ENCODE results near the gene FMO5.

DNA sequence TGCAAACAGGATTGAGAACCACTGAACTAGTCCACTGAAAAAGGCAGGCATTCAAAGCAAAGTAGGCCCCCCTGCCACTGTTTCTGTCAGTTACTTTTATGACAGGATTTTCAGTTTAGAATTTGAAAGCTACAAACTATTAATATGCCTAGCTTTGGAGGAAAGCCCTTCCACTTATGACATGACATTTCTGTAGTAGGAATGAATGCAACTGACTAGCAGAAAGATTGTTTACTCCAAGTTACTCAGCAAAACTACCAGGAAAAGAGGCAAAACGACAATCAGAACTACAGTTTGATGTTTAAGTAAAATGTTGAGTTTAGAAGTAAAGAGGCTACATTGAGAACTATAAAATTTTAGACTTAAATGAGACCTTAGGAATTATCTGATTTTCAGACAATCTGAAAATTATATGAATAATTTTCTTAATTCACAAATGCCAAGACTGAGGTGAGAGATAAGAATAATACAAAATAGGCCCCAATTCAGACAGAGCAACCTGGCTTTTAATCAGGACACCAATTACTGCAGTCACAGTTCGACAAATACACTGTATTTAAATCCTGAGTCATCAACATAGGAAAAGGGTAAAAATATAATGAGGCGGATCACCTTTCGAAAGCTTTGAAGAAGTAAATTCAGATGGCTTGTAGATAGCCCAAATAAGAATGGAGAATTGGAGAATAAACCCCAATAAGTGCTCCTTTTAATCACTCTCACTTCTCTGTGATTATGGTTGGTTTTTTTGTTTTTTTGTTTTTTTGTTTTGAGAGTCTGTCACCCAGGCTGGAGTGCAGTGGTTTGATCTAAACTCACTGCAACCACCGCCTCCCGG lies 55.1 kb downstream of the FMO5 start:
- TF ChIP-seq, protein P1, sequence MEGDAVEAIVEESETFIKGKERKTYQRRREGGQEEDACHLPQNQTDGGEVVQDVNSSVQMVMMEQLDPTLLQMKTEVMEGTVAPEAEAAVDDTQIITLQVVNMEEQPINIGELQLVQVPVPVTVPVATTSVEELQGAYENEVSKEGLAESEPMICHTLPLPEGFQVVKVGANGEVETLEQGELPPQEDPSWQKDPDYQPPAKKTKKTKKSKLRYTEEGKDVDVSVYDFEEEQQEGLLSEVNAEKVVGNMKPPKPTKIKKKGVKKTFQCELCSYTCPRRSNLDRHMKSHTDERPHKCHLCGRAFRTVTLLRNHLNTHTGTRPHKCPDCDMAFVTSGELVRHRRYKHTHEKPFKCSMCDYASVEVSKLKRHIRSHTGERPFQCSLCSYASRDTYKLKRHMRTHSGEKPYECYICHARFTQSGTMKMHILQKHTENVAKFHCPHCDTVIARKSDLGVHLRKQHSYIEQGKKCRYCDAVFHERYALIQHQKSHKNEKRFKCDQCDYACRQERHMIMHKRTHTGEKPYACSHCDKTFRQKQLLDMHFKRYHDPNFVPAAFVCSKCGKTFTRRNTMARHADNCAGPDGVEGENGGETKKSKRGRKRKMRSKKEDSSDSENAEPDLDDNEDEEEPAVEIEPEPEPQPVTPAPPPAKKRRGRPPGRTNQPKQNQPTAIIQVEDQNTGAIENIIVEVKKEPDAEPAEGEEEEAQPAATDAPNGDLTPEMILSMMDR (IDR thresholded peaks at IDR 0.05; ENCODE audit: low read depth, low read length, poor library complexity, severe bottlenecking) = no peak
- no peak for TF ChIP-seq EZH2phosphoT487 (IDR thresholded peaks at IDR 0.05; ENCODE audit: borderline replicate concordance, low read length)
